GM12892 (cell line): ENCODE results near the gene FBXL12.

Experiments used
- POLR2AphosphoS5 ChIP-seq: IDR thresholded peaks from 2 replicates; pipeline ENCODE4 v1.6.1; 2011; ENCODE audit warnings: low read depth, low read length, control low read depth
- TAF1 ChIP-seq: IDR thresholded peaks from 2 replicates; pipeline ENCODE4 v1.6.1; 2011; ENCODE audit warnings: low read depth, mild to moderate bottlenecking, control low read depth, low read length, borderline replicate concordance

DNA sequence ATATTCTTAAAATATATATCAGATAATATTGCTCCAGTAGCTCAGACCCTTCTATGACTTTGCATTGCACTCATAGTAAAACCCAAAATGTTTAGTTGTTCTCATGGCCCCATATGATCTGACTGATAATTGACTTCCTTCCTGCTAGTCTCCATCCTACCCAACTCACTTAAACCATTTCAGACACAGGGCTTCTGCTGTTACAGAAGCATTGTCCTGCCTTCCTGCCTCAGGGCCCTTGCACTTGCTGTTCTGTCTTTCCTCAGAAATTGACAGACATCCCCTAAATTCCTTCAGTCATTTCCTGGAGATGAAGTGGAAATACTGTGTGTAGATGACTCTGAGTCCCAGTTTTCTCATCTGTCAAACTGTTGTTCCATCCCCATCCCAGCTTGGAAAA lies 19.7 kb downstream of the FBXL12 start:
- TF ChIP-seq POLR2AphosphoS5 (no peak), TAF1 (no peak)
